Measurements from ENCODE around the gene NXPE2.

The NXPE2 gene

GRCh38 chr11:114736806-114737205, 58.5 kb downstream of the NXPE2 start:
- no peak overlapping the region for H3K4me3 ChIP-seq (replicated peaks; ENCODE audit: low read depth, low read length)
- TF ChIP-seq CTCF (IDR thresholded peaks at IDR 0.05; ENCODE audit: low read depth, low read length, missing control alignments): no peak
- DNase-seq (ENCODE audit: extremely low read depth, low read depth): no peak

GRCh38 chr11:114738954-114739353, 60.6 kb downstream of the NXPE2 start:
- no peak overlapping the region for H3K4me3 ChIP-seq (replicated peaks; ENCODE audit: low read depth, low read length)
- TF ChIP-seq CTCF (IDR thresholded peaks at IDR 0.05; ENCODE audit: low read depth, low read length, missing control alignments): peak; percentile 71
- peak; percentile 16 for DNase-seq (ENCODE audit: extremely low read depth, low read depth)

GRCh38 chr11:114745150-114745671, 66.9 kb downstream of the NXPE2 start:
- TF ChIP-seq CTCF (IDR thresholded peaks at IDR 0.05; ENCODE audit: low read depth, low read length, missing control alignments): no peak
- no peak overlapping the region for H3K4me3 ChIP-seq (replicated peaks; ENCODE audit: low read depth, low read length)
- no peak for DNase-seq (ENCODE audit: extremely low read depth, low read depth)

GRCh38 chr11:114746013-114746412, 67.7 kb downstream of the NXPE2 start:
- no peak overlapping the region for H3K4me3 ChIP-seq (replicated peaks; ENCODE audit: low read depth, low read length)
- TF ChIP-seq CTCF (IDR thresholded peaks at IDR 0.05; ENCODE audit: low read depth, low read length, missing control alignments): no peak
- no peak for DNase-seq (ENCODE audit: extremely low read depth, low read depth)
